Kidney epithelial cell (primary cell): Measurements from ENCODE around the gene TTC36. TPM values are rescaled to one million over a fixed set of nuclear protein-coding genes. Genes with fewer than 3 reads are reported as not detected.

Experiments
- DNase-seq: peaks from one replicate; pipeline ENCODE4 v3.0.0-alpha.2; 2010; ENCODE audit warnings: low read depth
- H3K27me3 ChIP-seq: 2 replicates; pipeline ENCODE4 v1.6.0; 2011; ENCODE audit warnings: low read length; ENCODE audit not compliant: control insufficient read depth, insufficient read depth
- H3K36me3 ChIP-seq: 2 replicates; pipeline ENCODE4 v1.5.1; 2011; ENCODE audit warnings: low read length; ENCODE audit not compliant: control insufficient read depth, insufficient read depth
- H3K4me3 ChIP-seq: 2 replicates; pipeline ENCODE4 v1.5.1; 2011; ENCODE audit warnings: low read depth, mild to moderate bottlenecking, control low read depth, low read length
- CTCF ChIP-seq: IDR thresholded peaks from 2 replicates; pipeline ENCODE4 v1.5.1; 2011; ENCODE audit warnings: mild to moderate bottlenecking, moderate library complexity, low read length, control low read depth, inconsistent platforms; ENCODE audit not compliant: insufficient read depth, poor library complexity, severe bottlenecking
- total RNA-seq: library from RNA; depleted of rRNA; stranded (reverse); fragments of >200 nt; gene quantifications from 2 replicates; pipeline ENCODE4 v1.2.3, GENCODE V29; 2015

The TTC36 gene
- total RNA-seq, 1 donor from 2014 or later, result 1.0 TPM

GRCh38 chr11:118544010-118544646 is 16.9 kb downstream of the TTC36 start:
- Histone ChIP-seq H3K27me3 (no peaks in the 10 kb centered on the region), H3K4me3 (no peak overlapping the region), H3K36me3 (no peaks in the 10 kb centered on the region)
- DNase-seq, result no peak
- no peak for TF ChIP-seq CTCF

- DNase-seq, result no peak
- H3K27me3 ChIP-seq, result no peaks in the 10 kb centered on the region
- no peaks in the 10 kb centered on the region for H3K36me3 ChIP-seq
- no peak for TF ChIP-seq CTCF
- no peak overlapping the region for H3K4me3 ChIP-seq
Observed at GRCh38 chr11:118544647-118545010, 17.4 kb downstream of the TTC36 start.

- Histone ChIP-seq H3K36me3 (no peaks in the 10 kb centered on the region), H3K27me3 (no peaks in the 10 kb centered on the region), H3K4me3 (no peak overlapping the region)
- TF ChIP-seq CTCF, result no peak
- no peak for DNase-seq
Observed at GRCh38 chr11:118545533-118545932, 18.3 kb downstream of the TTC36 start.

GRCh38 chr11:118547132-118547531 is 19.9 kb downstream of the TTC36 start:
- no peak overlapping the region for H3K4me3 ChIP-seq
- no peaks in the 10 kb centered on the region for H3K27me3 ChIP-seq
- no peak for DNase-seq
- no peak for TF ChIP-seq CTCF
- H3K36me3 ChIP-seq, result no peaks in the 10 kb centered on the region

GRCh38 chr11:118552341-118552740 is 25.1 kb downstream of the TTC36 start:
- no peak for TF ChIP-seq CTCF
- Histone ChIP-seq H3K4me3 (no peak overlapping the region), H3K27me3 (no peaks in the 10 kb centered on the region), H3K36me3 (no peaks in the 10 kb centered on the region)
- DNase-seq, result no peak

- DNase-seq, result no peak
- H3K27me3 ChIP-seq, result no peaks in the 10 kb centered on the region
- no peaks in the 10 kb centered on the region for H3K36me3 ChIP-seq
- no peak for TF ChIP-seq CTCF
- no peak overlapping the region for H3K4me3 ChIP-seq
Observed at GRCh38 chr11:118560806-118561205, 33.5 kb downstream of the TTC36 start.
